ENCODE measurements around the gene ARAP3.

DNA sequence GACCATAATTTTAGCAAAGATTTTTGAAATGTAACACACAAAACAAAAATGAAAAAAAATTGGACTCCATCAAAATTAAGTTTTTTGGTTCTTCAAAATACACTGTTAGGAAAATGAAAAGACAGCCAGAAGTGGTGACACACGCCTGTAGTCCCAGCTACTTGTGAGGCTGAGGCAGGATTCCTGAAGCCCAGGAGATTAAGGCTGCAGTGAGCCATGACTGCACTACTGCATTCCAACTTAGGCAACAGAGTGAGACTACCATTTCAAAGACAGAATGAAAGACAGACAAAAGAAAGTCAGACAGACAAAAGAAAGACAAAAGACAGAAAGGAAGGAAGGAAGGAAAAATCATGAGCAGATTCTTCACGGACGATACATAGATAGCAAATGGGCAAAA, 70.7 kb downstream of the ARAP3 start:
- TF ChIP-seq, protein P1, sequence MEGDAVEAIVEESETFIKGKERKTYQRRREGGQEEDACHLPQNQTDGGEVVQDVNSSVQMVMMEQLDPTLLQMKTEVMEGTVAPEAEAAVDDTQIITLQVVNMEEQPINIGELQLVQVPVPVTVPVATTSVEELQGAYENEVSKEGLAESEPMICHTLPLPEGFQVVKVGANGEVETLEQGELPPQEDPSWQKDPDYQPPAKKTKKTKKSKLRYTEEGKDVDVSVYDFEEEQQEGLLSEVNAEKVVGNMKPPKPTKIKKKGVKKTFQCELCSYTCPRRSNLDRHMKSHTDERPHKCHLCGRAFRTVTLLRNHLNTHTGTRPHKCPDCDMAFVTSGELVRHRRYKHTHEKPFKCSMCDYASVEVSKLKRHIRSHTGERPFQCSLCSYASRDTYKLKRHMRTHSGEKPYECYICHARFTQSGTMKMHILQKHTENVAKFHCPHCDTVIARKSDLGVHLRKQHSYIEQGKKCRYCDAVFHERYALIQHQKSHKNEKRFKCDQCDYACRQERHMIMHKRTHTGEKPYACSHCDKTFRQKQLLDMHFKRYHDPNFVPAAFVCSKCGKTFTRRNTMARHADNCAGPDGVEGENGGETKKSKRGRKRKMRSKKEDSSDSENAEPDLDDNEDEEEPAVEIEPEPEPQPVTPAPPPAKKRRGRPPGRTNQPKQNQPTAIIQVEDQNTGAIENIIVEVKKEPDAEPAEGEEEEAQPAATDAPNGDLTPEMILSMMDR (IDR thresholded peaks at IDR 0.05; ENCODE audit: borderline replicate concordance, extremely low read depth, low read length, poor library complexity, severe bottlenecking), result no peak
- no peak for TF ChIP-seq EZH2 (IDR thresholded peaks at IDR 0.05; ENCODE audit: borderline replicate concordance, low read depth, low read length, severe bottlenecking)

Data from DND-41 (cell line).